ENCODE measurements around the gene TXNDC12. TPM values are rescaled to one million over a fixed set of nuclear protein-coding genes. Genes with fewer than 3 reads are reported as not detected.
"Not testable (repeated sequence)": the region's sequence is repeated elsewhere in the genome, so short reads cannot be mapped to it uniquely, and the experiment has no call there.

TXNDC12 gene
- 91.3 and 116 TPM in 2 replicates for total RNA-seq (2014; rRNA removed; shearing (Covaris generic))

GRCh38 chr1:52055066-52055865 lies at the start of gene TXNDC12:
TSS of gene TXNDC12 (minus strand) at chr1:52055191. CDS start at chr1:52055096, 95 bp downstream.
- peak; percentile 96 for DNase-seq (ENCODE audit: low read depth)

GRCh38 chr1:52102336-52103013 lies 47.5 kb upstream of the TXNDC12 start:
- DNase-seq (ENCODE audit: low read depth): no peak

GRCh38 chr1:52098139-52098871 lies 43.3 kb upstream of the TXNDC12 start:
- DNase-seq (ENCODE audit: low read depth): no peak

GRCh38 chr1:52096216-52096615 lies 41.2 kb upstream of the TXNDC12 start:
- DNase-seq (ENCODE audit: low read depth): no peak

- DNase-seq (ENCODE audit: low read depth): not testable (repeated sequence)
Observed at GRCh38 chr1:52094300-52094699, 39.3 kb upstream of the TXNDC12 start.

GRCh38 chr1:52087892-52088291 lies 32.9 kb upstream of the TXNDC12 start:
- DNase-seq (ENCODE audit: low read depth): not testable (repeated sequence)

- DNase-seq (ENCODE audit: low read depth): no peak
Observed at GRCh38 chr1:52080014-52080415, 25.0 kb upstream of the TXNDC12 start.

GRCh38 chr1:52077277-52077676 lies 22.3 kb upstream of the TXNDC12 start:
- not testable (repeated sequence) for DNase-seq (ENCODE audit: low read depth)

GRCh38 chr1:52072291-52072690 lies 17.3 kb upstream of the TXNDC12 start:
- no peak for DNase-seq (ENCODE audit: low read depth)

- no peak for DNase-seq (ENCODE audit: low read depth)
Observed at GRCh38 chr1:52070704-52071103, 15.7 kb upstream of the TXNDC12 start.

GRCh38 chr1:52063192-52063591 lies 8.2 kb upstream of the TXNDC12 start:
- no peak for DNase-seq (ENCODE audit: low read depth)

- no peak for DNase-seq (ENCODE audit: low read depth)
Observed at GRCh38 chr1:52060822-52061221, 5.8 kb upstream of the TXNDC12 start.

GRCh38 chr1:52059888-52060287 lies 4.9 kb upstream of the TXNDC12 start:
- DNase-seq (ENCODE audit: low read depth): no peak

GRCh38 chr1:52059321-52059720 lies 4.3 kb upstream of the TXNDC12 start:
- DNase-seq (ENCODE audit: low read depth): peak; percentile 71

GRCh38 chr1:52057876-52058415 lies 3.0 kb upstream of the TXNDC12 start:
- DNase-seq (ENCODE audit: low read depth): no peak

GRCh38 chr1:52057255-52057654 lies 2.3 kb upstream of the TXNDC12 start:
- DNase-seq (ENCODE audit: low read depth): no peak

GRCh38 chr1:52056937-52057231 lies 1.9 kb upstream of the TXNDC12 start:
- peak; percentile 73 for DNase-seq (ENCODE audit: low read depth)

GRCh38 chr1:52056163-52056936 lies 1.4 kb upstream of the TXNDC12 start, which contains the start of gene BTF3L4:
TSS of gene BTF3L4 (plus strand) at chr1:52056295. CDS start at chr1:52059848, 3,553 bp downstream.
- peak; percentile 95 for DNase-seq (ENCODE audit: low read depth)

GRCh38 chr1:52055866-52056162 lies 823 bp upstream of the TXNDC12 start:
- no peak for DNase-seq (ENCODE audit: low read depth)

- no peak for DNase-seq (ENCODE audit: low read depth)
Observed at GRCh38 chr1:52054496-52055065, 410 bp downstream of the TXNDC12 start.

GRCh38 chr1:52053862-52054261 lies 1.1 kb downstream of the TXNDC12 start:
- DNase-seq (ENCODE audit: low read depth): no peak
